ENCODE results near the gene DENND4A. TPM values are rescaled to one million over a fixed set of nuclear protein-coding genes. Genes with fewer than 3 reads are reported as not detected.
A peak's percentile ranks its signal among the peaks of the same experiment; 100 is the strongest.

The DENND4A gene
- total and polyA plus RNA-seq, 9 of the 15 experiments (the other 6 are each of a cell fraction or from before 2014, with no cell fraction given): 6.8 to 32.3 (median 19.9) TPM

DNA sequence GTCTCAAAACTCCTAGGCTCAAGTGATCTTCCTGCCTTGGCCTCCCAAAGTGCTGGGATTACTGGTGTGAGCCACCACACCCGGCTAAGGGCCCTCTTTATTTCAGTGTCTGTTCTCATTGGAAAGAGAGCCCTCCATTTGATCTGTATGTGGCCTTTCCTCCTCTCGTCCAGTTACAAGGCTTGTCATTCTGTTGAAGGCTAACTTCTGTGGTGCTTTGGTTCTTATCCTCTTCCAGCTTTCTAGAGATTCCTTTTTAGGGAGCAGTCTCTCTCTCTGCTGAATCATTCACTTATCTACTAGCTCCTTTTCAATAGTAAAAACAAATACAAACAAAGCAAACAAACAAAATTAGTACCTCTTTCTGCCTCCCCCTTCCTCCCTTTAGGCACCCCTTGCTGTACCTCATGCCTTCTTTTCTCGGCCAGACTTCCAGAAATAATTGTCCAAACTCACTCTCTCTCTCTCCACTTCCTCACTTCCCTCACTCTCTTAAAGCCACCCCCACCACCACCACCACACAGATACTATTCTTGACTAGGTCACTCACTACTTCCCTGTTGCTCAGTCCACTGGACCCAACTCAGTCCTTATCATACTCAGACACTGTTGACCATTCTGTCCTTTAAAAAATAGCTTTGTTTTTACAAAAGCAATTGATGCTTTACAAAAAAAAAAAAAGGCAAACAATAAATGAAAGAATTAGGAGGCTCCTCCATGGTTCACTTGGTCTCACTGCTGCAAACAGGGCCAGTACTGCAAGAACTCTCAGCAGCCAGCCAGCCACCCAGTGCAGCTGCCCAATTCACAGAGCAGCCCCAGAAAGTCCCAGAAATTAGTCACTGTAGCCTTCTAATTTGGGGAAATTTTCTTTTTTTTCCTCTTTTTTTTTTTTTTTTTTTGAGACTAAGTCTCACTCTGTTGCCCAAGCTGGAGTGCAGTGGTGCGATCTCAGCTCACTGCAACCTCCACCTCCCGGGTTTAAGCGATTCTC lies 45.5 kb upstream of the DENND4A start (continued):
- TF ChIP-seq MCM5 (IDR thresholded peaks at IDR 0.05; ENCODE audit: low read depth): no peak
- TF ChIP-seq HDAC2 (IDR thresholded peaks at IDR 0.05): peak; percentile 87; the same call in 1 of the 2 replicates
- no peak for TF ChIP-seq HOXB6 (CRISPR knock-in tag; IDR thresholded peaks at IDR 0.05; ENCODE audit: borderline replicate concordance)
- no peak for TF ChIP-seq MBD2 (IDR thresholded peaks at IDR 0.05; ENCODE audit: borderline replicate concordance, low read depth)
- TF ChIP-seq POLR2AphosphoS5 (IDR thresholded peaks at IDR 0.05; ENCODE audit: control insufficient read depth, insufficient read depth, low read depth, low read length): no peak
- TF ChIP-seq HNRNPUL1 (IDR thresholded peaks at IDR 0.05; ENCODE audit: low read length): no peak
- TF ChIP-seq GATA2 (CRISPR knock-in tag; IDR thresholded peaks at IDR 0.05): no peak
- peak; percentile 90 for TF ChIP-seq MEF2D (tag; conservative IDR thresholded peaks at IDR 0.05; ENCODE audit: low read depth)
- TF ChIP-seq MTA2 (IDR thresholded peaks at IDR 0.05; ENCODE audit: low read depth): peak; percentile 71
- TF ChIP-seq CXXC5 (CRISPR knock-in tag; IDR thresholded peaks at IDR 0.05): peak; percentile 50; the same call in 1 of the 2 replicates
- no peak for TF ChIP-seq DDX20 (tag; IDR thresholded peaks at IDR 0.05; ENCODE audit: low read depth)
- TF ChIP-seq HIVEP1 (CRISPR knock-in tag; IDR thresholded peaks at IDR 0.05): no peak
- TF ChIP-seq, protein P1, sequence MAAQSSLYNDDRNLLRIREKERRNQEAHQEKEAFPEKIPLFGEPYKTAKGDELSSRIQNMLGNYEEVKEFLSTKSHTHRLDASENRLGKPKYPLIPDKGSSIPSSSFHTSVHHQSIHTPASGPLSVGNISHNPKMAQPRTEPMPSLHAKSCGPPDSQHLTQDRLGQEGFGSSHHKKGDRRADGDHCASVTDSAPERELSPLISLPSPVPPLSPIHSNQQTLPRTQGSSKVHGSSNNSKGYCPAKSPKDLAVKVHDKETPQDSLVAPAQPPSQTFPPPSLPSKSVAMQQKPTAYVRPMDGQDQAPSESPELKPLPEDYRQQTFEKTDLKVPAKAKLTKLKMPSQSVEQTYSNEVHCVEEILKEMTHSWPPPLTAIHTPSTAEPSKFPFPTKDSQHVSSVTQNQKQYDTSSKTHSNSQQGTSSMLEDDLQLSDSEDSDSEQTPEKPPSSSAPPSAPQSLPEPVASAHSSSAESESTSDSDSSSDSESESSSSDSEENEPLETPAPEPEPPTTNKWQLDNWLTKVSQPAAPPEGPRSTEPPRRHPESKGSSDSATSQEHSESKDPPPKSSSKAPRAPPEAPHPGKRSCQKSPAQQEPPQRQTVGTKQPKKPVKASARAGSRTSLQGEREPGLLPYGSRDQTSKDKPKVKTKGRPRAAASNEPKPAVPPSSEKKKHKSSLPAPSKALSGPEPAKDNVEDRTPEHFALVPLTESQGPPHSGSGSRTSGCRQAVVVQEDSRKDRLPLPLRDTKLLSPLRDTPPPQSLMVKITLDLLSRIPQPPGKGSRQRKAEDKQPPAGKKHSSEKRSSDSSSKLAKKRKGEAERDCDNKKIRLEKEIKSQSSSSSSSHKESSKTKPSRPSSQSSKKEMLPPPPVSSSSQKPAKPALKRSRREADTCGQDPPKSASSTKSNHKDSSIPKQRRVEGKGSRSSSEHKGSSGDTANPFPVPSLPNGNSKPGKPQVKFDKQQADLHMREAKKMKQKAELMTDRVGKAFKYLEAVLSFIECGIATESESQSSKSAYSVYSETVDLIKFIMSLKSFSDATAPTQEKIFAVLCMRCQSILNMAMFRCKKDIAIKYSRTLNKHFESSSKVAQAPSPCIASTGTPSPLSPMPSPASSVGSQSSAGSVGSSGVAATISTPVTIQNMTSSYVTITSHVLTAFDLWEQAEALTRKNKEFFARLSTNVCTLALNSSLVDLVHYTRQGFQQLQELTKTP (IDR thresholded peaks at IDR 0.05; ENCODE audit: low read depth in 1 of 2, partially characterized antibody in 2 of 2): peak; percentile 48 to 79
- no peak for TF ChIP-seq KDM2B (CRISPR knock-in tag; IDR thresholded peaks at IDR 0.05)
- TF ChIP-seq, protein P2, sequence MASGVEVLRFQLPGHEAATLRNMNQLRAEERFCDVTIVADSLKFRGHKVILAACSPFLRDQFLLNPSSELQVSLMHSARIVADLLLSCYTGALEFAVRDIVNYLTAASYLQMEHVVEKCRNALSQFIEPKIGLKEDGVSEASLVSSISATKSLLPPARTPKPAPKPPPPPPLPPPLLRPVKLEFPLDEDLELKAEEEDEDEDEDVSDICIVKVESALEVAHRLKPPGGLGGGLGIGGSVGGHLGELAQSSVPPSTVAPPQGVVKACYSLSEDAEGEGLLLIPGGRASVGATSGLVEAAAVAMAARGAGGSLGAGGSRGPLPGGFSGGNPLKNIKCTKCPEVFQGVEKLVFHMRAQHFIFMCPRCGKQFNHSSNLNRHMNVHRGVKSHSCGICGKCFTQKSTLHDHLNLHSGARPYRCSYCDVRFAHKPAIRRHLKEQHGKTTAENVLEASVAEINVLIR (CRISPR knock-in tag; IDR thresholded peaks at IDR 0.05): no peak
- no peak for TF ChIP-seq TAF15 (IDR thresholded peaks at IDR 0.05; ENCODE audit: low read depth, low read length)
- TF ChIP-seq OTX1 (CRISPR knock-in tag; IDR thresholded peaks at IDR 0.05): peak; percentile 92
- TF ChIP-seq TAF9B (IDR thresholded peaks at IDR 0.05; ENCODE audit: partially characterized antibody): peak; percentile 55
- TF ChIP-seq ZNF316 (IDR thresholded peaks at IDR 0.05): peak; percentile 90
- no peak for TF ChIP-seq SRSF7 (optimal IDR thresholded peaks at IDR 0.05; ENCODE audit: low read depth, low read length)
- TF ChIP-seq, protein P3, sequence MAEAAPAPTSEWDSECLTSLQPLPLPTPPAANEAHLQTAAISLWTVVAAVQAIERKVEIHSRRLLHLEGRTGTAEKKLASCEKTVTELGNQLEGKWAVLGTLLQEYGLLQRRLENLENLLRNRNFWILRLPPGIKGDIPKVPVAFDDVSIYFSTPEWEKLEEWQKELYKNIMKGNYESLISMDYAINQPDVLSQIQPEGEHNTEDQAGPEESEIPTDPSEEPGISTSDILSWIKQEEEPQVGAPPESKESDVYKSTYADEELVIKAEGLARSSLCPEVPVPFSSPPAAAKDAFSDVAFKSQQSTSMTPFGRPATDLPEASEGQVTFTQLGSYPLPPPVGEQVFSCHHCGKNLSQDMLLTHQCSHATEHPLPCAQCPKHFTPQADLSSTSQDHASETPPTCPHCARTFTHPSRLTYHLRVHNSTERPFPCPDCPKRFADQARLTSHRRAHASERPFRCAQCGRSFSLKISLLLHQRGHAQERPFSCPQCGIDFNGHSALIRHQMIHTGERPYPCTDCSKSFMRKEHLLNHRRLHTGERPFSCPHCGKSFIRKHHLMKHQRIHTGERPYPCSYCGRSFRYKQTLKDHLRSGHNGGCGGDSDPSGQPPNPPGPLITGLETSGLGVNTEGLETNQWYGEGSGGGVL (CRISPR knock-in tag; IDR thresholded peaks at IDR 0.05): no peak
- TF ChIP-seq CHD1 (IDR thresholded peaks at IDR 0.05; ENCODE audit: low read length): no peak
